SK-N-MC (cell line): Measurements from ENCODE around the gene FOXA3.

Source experiments
- FOXP2 ChIP-seq: optimal IDR thresholded peaks from 2 replicates; pipeline ENCODE3; 2011; ENCODE audit warnings: mild to moderate bottlenecking, moderate library complexity; ENCODE audit not compliant: insufficient read depth; ENCODE audit errors: extremely low read length, control extremely low read depth
- POLR2AphosphoS5 ChIP-seq: IDR thresholded peaks from 2 replicates; pipeline ENCODE4 v1.6.1; 2012; ENCODE audit warnings: mild to moderate bottlenecking, low read depth, low read length, borderline replicate concordance

DNA sequence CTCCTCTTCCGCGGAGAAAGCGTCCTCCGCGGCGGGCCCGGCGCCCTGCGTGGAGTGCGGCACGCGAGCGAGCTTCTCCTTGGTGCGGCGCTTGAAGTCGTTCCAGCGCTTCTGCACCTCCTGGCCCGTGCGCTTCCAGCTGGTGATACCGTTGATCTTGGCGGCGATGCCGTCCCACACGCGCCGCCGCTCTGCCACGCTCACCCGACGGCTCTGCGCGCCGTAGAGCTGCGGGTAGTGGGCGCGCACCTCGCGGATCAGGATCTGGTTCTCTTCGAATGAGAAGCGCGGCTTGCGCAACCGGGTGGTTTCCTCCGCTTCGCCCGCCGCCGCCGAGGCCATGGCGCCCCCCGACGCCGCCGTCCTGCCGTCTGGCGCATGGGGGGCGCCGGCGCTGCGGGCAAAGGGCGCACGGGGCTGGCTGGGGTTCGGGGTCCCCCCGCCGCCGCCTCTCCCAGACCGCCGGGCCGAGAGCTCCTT lies 37.3 kb downstream of the FOXA3 start:
- TF ChIP-seq FOXP2 (no peak), POLR2AphosphoS5 (no peak)
